HL-60/S4 (cell line): Measurements from ENCODE around the gene CLSTN2.

Source experiments
- in situ Hi-C: fragments of 300-500 bp; cut with MboI; formaldehyde crosslinking; loops from 2 replicates; pipeline ENCODE4 v1.14.3; 2022; ENCODE audit warnings: low sequenced_read_pairs

CLSTN2 gene

DNA sequence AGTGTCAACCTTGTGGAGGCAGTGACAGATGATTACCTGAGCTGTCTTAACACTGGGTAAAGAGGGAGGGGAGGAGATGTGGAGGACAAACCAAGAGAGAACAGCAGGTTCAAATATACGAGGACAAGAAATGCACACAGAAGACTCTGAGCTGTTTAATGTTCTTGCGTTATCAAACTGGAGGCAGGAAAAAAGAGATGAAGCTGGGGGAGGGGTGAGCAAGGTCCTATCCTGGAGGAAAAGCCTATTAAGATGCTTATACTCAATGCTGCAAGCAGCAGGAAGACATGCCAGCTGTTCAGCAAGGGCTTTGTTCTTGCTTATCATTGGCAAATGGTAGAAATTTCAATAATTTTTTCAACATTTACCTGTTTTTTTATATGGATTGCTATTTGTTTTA, 397.1 kb downstream of the CLSTN2 start:
- in situ Hi-C loops, result no loop called here

- in situ Hi-C loops, result no loop called here
Measured at GRCh38 chr3:140334132-140334929, 399.3 kb downstream of the CLSTN2 start.

DNA sequence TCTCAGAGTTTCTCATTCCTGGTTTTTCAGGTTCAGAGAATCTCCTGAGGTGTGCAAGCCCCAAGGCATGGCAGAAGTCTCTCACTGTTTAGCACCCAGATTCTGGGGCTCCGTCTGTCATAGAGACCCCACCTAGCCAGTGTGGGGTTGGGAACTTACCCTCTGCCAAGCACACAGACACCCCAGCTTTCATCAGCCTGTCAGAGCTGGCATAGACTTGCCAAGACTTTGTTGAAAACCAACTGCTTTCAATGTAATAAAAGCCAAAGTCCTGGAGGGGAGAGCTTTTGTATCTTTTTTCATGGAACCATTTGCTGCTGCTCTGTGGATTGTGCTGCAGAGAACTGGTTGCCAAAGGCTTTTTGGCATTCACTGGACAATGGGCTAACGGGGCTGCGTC, 401.5 kb downstream of the CLSTN2 start:
- in situ Hi-C loops, result no loop called here

- in situ Hi-C loops, result no loop called here
Measured at GRCh38 chr3:140338916-140339315, 403.9 kb downstream of the CLSTN2 start.

- in situ Hi-C loops, result no loop called here
Measured at GRCh38 chr3:140341203-140341602, 406.2 kb downstream of the CLSTN2 start.

GRCh38 chr3:140341817-140342403, 406.9 kb downstream of the CLSTN2 start:
- in situ Hi-C loops, result no loop called here

GRCh38 chr3:140342668-140343067, 407.7 kb downstream of the CLSTN2 start:
- in situ Hi-C loops, result no loop called here

- in situ Hi-C loops, result no loop called here
Measured at GRCh38 chr3:140343211-140344081, 408.5 kb downstream of the CLSTN2 start.

- in situ Hi-C loops, result no loop called here
Measured at GRCh38 chr3:140344082-140344454, 409.1 kb downstream of the CLSTN2 start.

GRCh38 chr3:140344601-140345205, 409.7 kb downstream of the CLSTN2 start:
- in situ Hi-C loops, result no loop called here

DNA sequence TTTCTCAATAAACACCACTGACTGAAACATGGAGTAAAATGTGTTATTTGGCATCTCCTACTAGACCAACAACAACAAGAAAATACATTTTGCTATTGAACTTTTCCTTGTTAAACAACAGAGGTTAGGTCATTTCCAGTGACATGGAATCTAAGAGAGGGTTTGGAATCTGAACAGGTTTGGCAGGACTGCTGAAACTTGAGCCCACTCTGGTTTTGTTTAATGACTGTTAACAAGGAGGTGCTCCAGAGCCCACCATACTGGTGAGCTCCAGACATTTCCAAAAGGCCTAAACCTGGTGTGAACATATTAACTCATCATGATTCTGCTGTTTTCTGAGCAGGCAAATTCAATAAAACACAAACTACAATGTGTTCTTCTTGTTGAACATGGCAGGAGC, 412.2 kb downstream of the CLSTN2 start:
- in situ Hi-C loops, result no loop called here

- in situ Hi-C loops, result no loop called here
Measured at GRCh38 chr3:140349938-140350337, 415.0 kb downstream of the CLSTN2 start.

DNA sequence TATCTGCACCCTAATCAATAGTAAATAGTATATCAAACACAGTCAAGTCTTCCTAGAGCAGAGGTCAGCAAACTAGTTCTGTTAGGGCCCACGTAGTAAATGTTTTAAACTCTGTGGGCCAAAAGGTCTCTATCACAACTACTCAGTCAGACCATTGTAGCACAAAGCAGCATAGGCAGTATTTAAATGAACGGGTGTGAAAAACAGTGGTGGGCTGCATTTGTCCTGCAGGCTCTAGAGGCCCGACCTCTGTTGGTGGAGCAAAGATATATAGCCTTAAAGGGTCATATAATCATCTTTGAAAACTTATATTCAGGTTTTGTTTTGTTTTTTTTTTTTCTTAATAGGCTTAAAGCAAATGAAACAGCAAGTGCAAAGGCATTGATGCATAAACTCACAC, 416.5 kb downstream of the CLSTN2 start:
- in situ Hi-C loops, result no loop called here

DNA sequence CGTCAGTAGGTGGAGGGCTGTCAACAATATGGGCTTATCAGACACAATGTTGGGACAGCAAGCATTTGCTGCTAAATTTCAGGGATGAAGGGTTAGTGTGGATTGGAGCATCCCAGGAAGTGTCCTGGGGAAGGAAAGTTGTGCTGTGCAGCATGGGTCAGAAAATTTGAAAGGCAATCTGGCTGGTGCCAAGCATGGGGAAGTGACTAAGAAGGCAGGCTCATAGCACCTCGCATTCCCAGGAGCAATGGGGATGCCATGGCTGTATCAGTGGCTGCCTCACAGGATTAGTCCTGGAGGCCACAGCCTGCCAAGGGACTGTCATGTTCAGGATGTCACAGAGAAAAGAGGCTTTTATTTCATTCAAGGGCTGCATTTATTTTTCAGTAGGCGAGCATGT, 420.5 kb downstream of the CLSTN2 start:
- in situ Hi-C loops, result no loop called here

DNA sequence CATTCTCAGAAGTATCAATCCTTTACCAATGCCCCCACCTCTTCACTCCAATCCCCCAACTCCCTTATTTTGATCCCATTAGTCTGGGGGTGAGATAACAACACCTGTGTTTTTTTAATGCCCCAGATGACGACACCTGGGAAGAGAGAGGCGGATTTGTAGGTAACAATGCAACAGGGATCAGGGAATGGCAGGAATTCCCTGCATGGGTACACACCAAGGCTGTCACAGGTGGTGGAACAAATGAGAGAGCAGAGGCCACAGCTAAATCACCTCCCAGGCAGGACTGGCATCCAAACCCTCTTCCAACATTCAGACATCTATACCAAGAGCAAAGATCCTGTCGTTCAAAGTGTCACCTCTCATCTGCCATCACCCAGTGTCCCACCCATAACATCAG, 423.7 kb downstream of the CLSTN2 start:
- in situ Hi-C loops, result no loop called here

- in situ Hi-C loops, result no loop called here
Measured at GRCh38 chr3:140359233-140359995, 424.4 kb downstream of the CLSTN2 start.

DNA sequence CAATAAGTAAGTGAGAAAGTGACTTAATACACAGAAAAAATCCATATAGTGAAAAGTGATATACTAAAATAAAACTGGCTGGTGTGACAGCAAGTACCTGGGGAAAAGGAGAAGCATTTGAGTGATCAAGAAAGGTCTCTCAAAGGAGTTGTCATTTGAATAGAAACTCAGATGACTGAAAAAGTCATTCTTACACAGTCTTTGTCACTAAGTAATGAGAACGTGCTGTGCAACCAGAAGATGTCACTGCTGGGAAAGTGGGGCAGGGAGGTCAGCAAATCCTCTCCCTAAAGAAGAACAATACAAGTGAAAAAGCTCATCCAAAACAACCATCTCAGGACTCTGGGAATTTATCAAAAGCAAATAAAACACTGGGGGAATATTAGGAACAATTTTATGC, 425.3 kb downstream of the CLSTN2 start:
- in situ Hi-C loops, result no loop called here

DNA sequence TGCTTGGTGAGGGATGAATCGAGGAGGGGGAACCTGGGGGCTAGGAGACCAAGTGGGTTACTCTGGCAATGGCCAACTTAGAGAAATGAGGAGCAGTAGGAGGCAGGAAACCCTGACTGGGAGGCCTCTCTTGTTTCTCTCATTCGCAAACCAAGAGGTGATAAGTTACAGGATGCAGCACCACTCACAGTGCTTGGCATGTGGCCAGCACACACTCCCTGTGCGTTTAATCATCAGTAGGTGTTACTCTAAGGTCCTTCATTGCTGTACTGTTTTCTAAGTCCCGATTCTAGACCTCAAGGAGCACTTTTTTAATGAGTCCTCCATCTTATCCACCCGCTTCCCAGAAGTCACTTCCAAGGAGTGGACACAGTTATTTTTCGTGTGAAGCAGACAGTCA, 428.8 kb downstream of the CLSTN2 start:
- in situ Hi-C loops, result no loop called here

DNA sequence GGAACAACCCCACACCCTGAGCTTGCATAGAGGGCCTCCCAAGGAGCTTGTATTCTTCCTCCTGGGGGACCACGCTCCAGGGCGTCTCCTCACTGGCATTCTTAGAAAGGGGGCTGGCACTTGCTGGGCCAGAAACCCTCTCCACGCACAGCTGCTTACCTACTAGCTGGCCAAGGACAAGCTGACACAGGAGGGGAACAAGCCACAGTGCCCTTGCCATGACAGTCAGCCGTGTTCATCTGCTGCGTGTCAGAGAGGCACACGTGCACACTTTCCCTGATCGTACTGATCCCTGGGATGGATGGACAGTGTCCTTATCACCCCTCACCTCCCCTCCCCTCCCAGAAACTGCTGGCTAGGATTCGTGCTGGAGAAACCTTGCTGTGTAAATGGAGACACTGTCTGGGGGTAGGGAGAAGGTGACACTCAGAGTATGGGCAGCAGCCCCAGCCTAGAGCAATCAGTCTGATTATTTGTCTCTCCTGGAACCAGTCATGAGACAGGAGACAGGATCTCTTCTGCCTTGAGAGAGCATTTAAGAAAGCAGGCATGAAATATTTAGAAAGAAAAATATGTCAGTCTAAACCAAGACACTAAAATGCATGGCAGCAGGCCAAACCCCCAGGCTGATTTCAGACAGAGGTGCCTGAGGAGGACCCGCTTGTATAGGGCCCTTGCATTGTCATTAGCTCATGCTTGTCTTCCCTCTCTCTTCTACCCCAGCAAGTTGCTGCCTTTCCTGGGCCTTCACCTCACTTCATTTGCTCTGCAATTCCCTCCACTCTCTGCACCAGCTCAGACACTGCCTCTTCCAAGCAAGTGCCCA, 431.1 kb downstream of the CLSTN2 start:
- in situ Hi-C loops, result no loop called here
